Measurements from ENCODE around the gene MKX.

MKX gene

GRCh38 chr10:27646604-27647175, 98.9 kb downstream of the MKX start:
- H2AFZ ChIP-seq (ENCODE audit: low read length), result no peak overlapping the region
- H3K36me3 ChIP-seq (replicated peaks; ENCODE audit: insufficient read depth, low read length), result no peaks in the 10 kb centered on the region
- no peaks in the 10 kb centered on the region for H3F3A ChIP-seq (ENCODE audit: insufficient read depth, low read length)
- H3K9ac ChIP-seq (ENCODE audit: low read length), result no peak overlapping the region
- H3K4me2 ChIP-seq (ENCODE audit: low read depth, low read length), result no peak overlapping the region
- no peak for TF ChIP-seq CTCF (IDR thresholded peaks at IDR 0.05; ENCODE audit: low read length)
- no peaks in the 10 kb centered on the region for H3K4me1 ChIP-seq (ENCODE audit: low read length)
- H3K9me2 ChIP-seq (replicated peaks; ENCODE audit: insufficient read depth, low read length), result no peaks in the 10 kb centered on the region
- no peaks in the 10 kb centered on the region for H3K27me3 ChIP-seq (replicated peaks; ENCODE audit: insufficient read depth, low read length)
- no peaks in the 10 kb centered on the region for H3K79me2 ChIP-seq (ENCODE audit: low read length)
- no peak overlapping the region for H3K4me3 ChIP-seq (ENCODE audit: low read length)
- H4K20me1 ChIP-seq (ENCODE audit: insufficient read depth, low read length), result no peaks in the 10 kb centered on the region
- H3K27ac ChIP-seq (ENCODE audit: low read length), result no peak overlapping the region
- no peaks in the 10 kb centered on the region for H3K9me3 ChIP-seq (replicated peaks; ENCODE audit: insufficient read depth, low read length)
- DNase-seq, result no peak

GRCh38 chr10:27646194-27646593, 99.4 kb downstream of the MKX start:
- no peaks in the 10 kb centered on the region for H4K20me1 ChIP-seq (ENCODE audit: insufficient read depth, low read length)
- H3K27me3 ChIP-seq (replicated peaks; ENCODE audit: insufficient read depth, low read length), result no peaks in the 10 kb centered on the region
- H2AFZ ChIP-seq (ENCODE audit: low read length), result no peak overlapping the region
- no peak overlapping the region for H3K4me3 ChIP-seq (ENCODE audit: low read length)
- H3K9me3 ChIP-seq (replicated peaks; ENCODE audit: insufficient read depth, low read length), result no peaks in the 10 kb centered on the region
- no peaks in the 10 kb centered on the region for H3F3A ChIP-seq (ENCODE audit: insufficient read depth, low read length)
- H3K9me2 ChIP-seq (replicated peaks; ENCODE audit: insufficient read depth, low read length), result no peaks in the 10 kb centered on the region
- H3K4me2 ChIP-seq (ENCODE audit: low read depth, low read length), result no peak overlapping the region
- no peak for DNase-seq
- TF ChIP-seq EZH2 (optimal IDR thresholded peaks at IDR 0.05; ENCODE audit: low read depth, low read length), result no peak
- no peak for TF ChIP-seq EZH2phosphoT487 (IDR thresholded peaks at IDR 0.05; ENCODE audit: low read length)
- TF ChIP-seq CTCF (IDR thresholded peaks at IDR 0.05; ENCODE audit: low read length), result no peak
- no peaks in the 10 kb centered on the region for H3K4me1 ChIP-seq (ENCODE audit: low read length)
- H3K36me3 ChIP-seq (replicated peaks; ENCODE audit: insufficient read depth, low read length), result no peaks in the 10 kb centered on the region
- no peaks in the 10 kb centered on the region for H3K79me2 ChIP-seq (ENCODE audit: low read length)
- no peak overlapping the region for H3K9ac ChIP-seq (ENCODE audit: low read length)
- H3K27ac ChIP-seq (ENCODE audit: low read length), result no peak overlapping the region

GRCh38 chr10:27644307-27644939, 101.2 kb downstream of the MKX start:
- Histone ChIP-seq H3K79me2 (ENCODE audit: low read length) (no peaks in the 10 kb centered on the region), H3K4me3 (ENCODE audit: low read length) (no peak overlapping the region), H3F3A (ENCODE audit: insufficient read depth, low read length) (no peaks in the 10 kb centered on the region), H3K36me3 (replicated peaks; ENCODE audit: insufficient read depth, low read length) (no peaks in the 10 kb centered on the region), H3K27ac (ENCODE audit: low read length) (no peak overlapping the region), H3K9ac (ENCODE audit: low read length) (no peak overlapping the region), H3K4me2 (ENCODE audit: low read depth, low read length) (no peak overlapping the region), H3K9me2 (replicated peaks; ENCODE audit: insufficient read depth, low read length) (no peaks in the 10 kb centered on the region), H3K27me3 (replicated peaks; ENCODE audit: insufficient read depth, low read length) (no peaks in the 10 kb centered on the region), H3K4me1 (ENCODE audit: low read length) (no peaks in the 10 kb centered on the region), H3K9me3 (replicated peaks; ENCODE audit: insufficient read depth, low read length) (no peaks in the 10 kb centered on the region), H4K20me1 (ENCODE audit: insufficient read depth, low read length) (no peaks in the 10 kb centered on the region), H2AFZ (ENCODE audit: low read length) (no peak overlapping the region)
- TF ChIP-seq CTCF (IDR thresholded peaks at IDR 0.05; ENCODE audit: low read length) (no peak), EZH2phosphoT487 (IDR thresholded peaks at IDR 0.05; ENCODE audit: low read length) (no peak), EZH2 (optimal IDR thresholded peaks at IDR 0.05; ENCODE audit: low read depth, low read length) (no peak)
- DNase-seq, result no peak
